GM12878 (cell line): ENCODE results near the gene PARVA. TPM values are rescaled to one million over a fixed set of nuclear protein-coding genes. Genes with fewer than 3 reads are reported as not detected.

Experiments used
- ATAC-seq: fragments of 200-7000 bp; cut with Tn5 transposase; 3 replicates; pipeline ENCODE4 v1.9.1; 2020; ENCODE audit warnings: mild to moderate bottlenecking, moderate library complexity
- BruUV-seq: library from RNA; stranded (reverse); fragments of 400-500 nt; replicated peaks from 2 replicates; lab custom pipeline; 2021; lab: Mats Ljungman, UMichigan
- CTCF ChIA-PET: fragments of 300-600 bp; sonication (Branson Sonifier 250); formaldehyde crosslinking; extraction: SDS; loops from one replicate; lab custom pipeline; 2021; ENCODE audit warnings: inconsistent platforms; lab: Yijun Ruan, JAX
- POLR2A ChIA-PET: fragments of 350-600 bp; formaldehyde crosslinking; extraction: SDS; loops from one replicate; lab custom pipeline; 2021; ENCODE audit warnings: inconsistent platforms; lab: Charles Lee
- RAD21 ChIA-PET: fragments of 300-600 bp; sonication (Branson Sonifier 250); formaldehyde crosslinking; loops from one replicate; lab custom pipeline; 2023; ENCODE audit warnings: antibody characterized with exemption; ENCODE audit not compliant: unreplicated experiment; lab: Charles Lee
- SMC1A ChIA-PET: fragments of 300-600 bp; sonication (Branson Sonifier 250); formaldehyde crosslinking; loops from one replicate; lab custom pipeline; 2023; ENCODE audit not compliant: unreplicated experiment, uncharacterized antibody; lab: Charles Lee
- DNase-seq: peaks from one replicate; pipeline ENCODE4 v3.0.0-alpha.2; 2011; ENCODE audit warnings: low read depth, low spot score
- FAIRE-seq: peaks from 3 replicates; lab custom pipeline; 2011; peaks lifted over from hg19 to GRCh38; lab: Jason Lieb, UNC
- H2AFZ ChIP-seq: 2 replicates; pipeline ENCODE4 v1.6.0; 2011; ENCODE audit warnings: low read depth, low read length, control low read depth; ENCODE audit not compliant: control insufficient read depth
- H3K27ac ChIP-seq: 2 replicates; pipeline ENCODE4 v1.5.1; 2011; ENCODE audit warnings: control low read depth; ENCODE audit not compliant: control insufficient read depth, insufficient read depth
- H3K27me3 ChIP-seq, 2 experiments: replicated peaks in 1 of 2; 2 replicates each; pipeline versions ENCODE4 v1.6.0 to v1.6.1; 2011; ENCODE audit warnings: low read length in 1 of 2; ENCODE audit not compliant: control insufficient read depth in 2 of 2, insufficient read depth in 2 of 2
- H3K36me3 ChIP-seq, 2 experiments: 2 replicates each; pipeline ENCODE4 v1.5.1; 2011; ENCODE audit warnings: low read length in 1 of 2; ENCODE audit not compliant: control insufficient read depth in 2 of 2, insufficient read depth in 2 of 2
- H3K4me1 ChIP-seq: 2 replicates; pipeline ENCODE4 v1.6.1; 2011; ENCODE audit warnings: mild to moderate bottlenecking, low read length, moderate library complexity, mixed read lengths; ENCODE audit not compliant: control insufficient read depth, insufficient read depth
- H3K4me2 ChIP-seq: 2 replicates; pipeline ENCODE4 v1.6.0; 2011; ENCODE audit warnings: control low read depth; ENCODE audit not compliant: control insufficient read depth, insufficient read depth
- H3K4me3 ChIP-seq: fragments of 200-600 bp; sonication (generic); 2 replicates; pipeline ENCODE4 v1.5.1; 2016
- H3K79me2 ChIP-seq: 2 replicates; pipeline ENCODE4 v1.6.0; 2011; ENCODE audit warnings: low read length; ENCODE audit not compliant: control insufficient read depth, insufficient read depth
- H3K9ac ChIP-seq: 2 replicates; pipeline ENCODE4 v1.8.0; 2011; ENCODE audit warnings: low read length, control low read depth, mixed read lengths; ENCODE audit not compliant: control insufficient read depth, insufficient read depth
- H3K9me3 ChIP-seq: replicated peaks from 3 replicates; pipeline ENCODE4 v1.5.1; 2011; ENCODE audit warnings: mild to moderate bottlenecking, low read length; ENCODE audit not compliant: control insufficient read depth, insufficient read depth
- H4K20me1 ChIP-seq: 2 replicates; pipeline ENCODE4 v1.6.0; 2011; ENCODE audit not compliant: control insufficient read depth, insufficient read depth
- ETV6 ChIP-seq, 2 experiments: fragments of 450-650 bp in 1 of 2; IDR thresholded peaks in 1 of 2; conservative IDR thresholded peaks in 1 of 2; 2 replicates each; pipeline ENCODE4 v1.6.1; 2014; ENCODE audit warnings: antibody characterized with exemption in 1 of 2, borderline replicate concordance in 1 of 2, low read depth in 1 of 2, mild to moderate bottlenecking in 1 of 2, moderate library complexity in 1 of 2
- HDGF ChIP-seq: fragments of 450-650 bp; IDR thresholded peaks from 2 replicates; pipeline ENCODE4 v1.6.1; 2016; ENCODE audit warnings: antibody characterized with exemption
- MLLT1 ChIP-seq: fragments of 450-650 bp; IDR thresholded peaks from 2 replicates; pipeline ENCODE4 v1.6.1; 2016; ENCODE audit warnings: mild to moderate bottlenecking
- SREBF2 ChIP-seq: IDR thresholded peaks from 2 replicates; pipeline ENCODE4 v1.6.1; 2012; ENCODE audit warnings: mild to moderate bottlenecking, low read length
- TAF1 ChIP-seq: IDR thresholded peaks from 2 replicates; pipeline ENCODE4 v1.6.1; 2011; ENCODE audit warnings: mild to moderate bottlenecking, low read depth, low read length, borderline replicate concordance
- TCF12 ChIP-seq: IDR thresholded peaks from 2 replicates; pipeline ENCODE4 v1.6.1; 2011; ENCODE audit warnings: low read depth, mild to moderate bottlenecking, low read length
- ZNF384 ChIP-seq: IDR thresholded peaks from 2 replicates; pipeline ENCODE4 v1.6.1; 2012; ENCODE audit warnings: low read depth, mild to moderate bottlenecking, low read length, improper control_type of control experiment, borderline replicate concordance
- ZSCAN29 ChIP-seq: fragments of 450-650 bp; IDR thresholded peaks from 2 replicates; pipeline ENCODE4 v1.6.1; 2017; ENCODE audit warnings: mild to moderate bottlenecking, moderate library complexity
- WGBS: methylation state at CpG from one replicate; pipeline ENCODE4 v1.1.6; 2016; ENCODE audit warnings: low lambda C conversion rate; ENCODE audit not compliant: insufficient replicate concordance, insufficient coverage; ENCODE audit errors: missing lambda C conversion rate; 5-methylcytosine and 5-hydroxymethylcytosine counted together
- in situ Hi-C: fragments of 300-500 bp; cut with MboI; formaldehyde crosslinking; loops from 9 replicates; pipeline ENCODE4 v1.14.3; 2018; ENCODE audit warnings: mixed read lengths
- intact Hi-C: fragments of 100-400 bp; cut with micrococcal nuclease; formaldehyde crosslinking; loops from one replicate; pipeline ENCODE4 v1.14.2; 2022; ENCODE audit not compliant: unreplicated experiment
- polyA plus RNA-seq, 11 experiments: library from polyadenylated mRNA; depleted of rRNA in 4 of 11; unstranded in 6 of 11; stranded (reverse) in 5 of 11; fragments of >200 nt; fragmentation: Nextera tagmentation in 4 of 11; fragmentation: Illumina TruSeq in 1 of 11; extraction: Ambion mirVana in 4 of 11; extraction: Trizol in 1 of 11; gene quantifications; 1 replicate in 1 of 11; 2 replicates in 10 of 11; pipeline versions ENCODE4 v1.2.1 to v1.2.3, GENCODE V29; 2011 to 2016; ENCODE audit warnings: inconsistent platforms in 2 of 11, missing spikeins in 2 of 11, low read depth in 1 of 11
- total RNA-seq, 4 experiments: library from RNA; depleted of rRNA in 3 of 4; stranded (reverse); fragments of >200 nt in 3 of 4; fragmentation: Illumina TruSeq in 1 of 4; extraction: Trizol in 1 of 4; gene quantifications; 2 replicates each; pipeline versions ENCODE4 v1.2.1 to v1.2.3, GENCODE V29; 2013 to 2021

PARVA gene
- total and polyA plus RNA-seq, 10 of the 15 experiments (the other 5 are each of a cell fraction or from before 2014, with no cell fraction given), result 0.01 to 0.44 (median 0.03) TPM; not detected in 7

DNA sequence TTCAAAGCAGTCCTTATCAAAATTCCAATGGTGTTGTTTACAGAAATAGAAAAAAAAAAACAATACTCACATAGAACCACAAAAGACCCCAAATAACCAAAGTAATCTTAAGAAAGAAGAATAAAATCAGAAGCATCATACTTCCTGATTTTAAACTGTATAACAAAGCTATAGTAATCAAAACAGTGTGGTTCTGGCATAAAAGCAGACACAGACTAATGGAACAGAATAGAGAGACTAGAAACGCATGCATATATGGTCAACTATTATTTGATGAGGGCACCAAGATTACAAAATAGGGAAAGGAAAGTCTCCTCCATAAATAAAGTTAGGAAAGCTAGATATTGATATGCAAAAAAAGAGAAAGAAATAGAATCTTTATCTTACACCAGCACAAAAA, 176.8 kb downstream of the PARVA start:
- H3K27me3 ChIP-seq, result no peaks in the 10 kb centered on the region
- no peak overlapping the region for H3K4me2 ChIP-seq
- no TSS peak for BruUV-seq
- H3K79me2 ChIP-seq, result no peaks in the 10 kb centered on the region
- POLR2A ChIA-PET, result no interaction called here
- no peaks in the 10 kb centered on the region for H3K4me1 ChIP-seq
- intact Hi-C loops (no loop called here), in situ Hi-C loops (no loop called here)
- TF ChIP-seq ZNF384, result no peak
- TF ChIP-seq MLLT1, result no peak
- no peak for TF ChIP-seq TCF12
- no peak for TF ChIP-seq ZSCAN29
- no peak for TF ChIP-seq TAF1
- TF ChIP-seq HDGF, result no peak
- no peak for TF ChIP-seq ETV6 (conservative IDR thresholded peaks at IDR 0.05 in 1 of 2, IDR thresholded peaks at IDR 0.05 in 1 of 2; ENCODE audit: borderline replicate concordance in 1 of 2, low read depth in 1 of 2)
- no peak for TF ChIP-seq SREBF2
- CTCF ChIA-PET, result no interaction called here
- H3K9me3 ChIP-seq, result no peaks in the 10 kb centered on the region
- no peak overlapping the region for H2AFZ ChIP-seq
- ATAC-seq (no peak), FAIRE-seq (no peak), DNase-seq (no peak)
- no peaks in the 10 kb centered on the region for H3K36me3 ChIP-seq
- no peaks in the 10 kb centered on the region for H4K20me1 ChIP-seq
- no peak overlapping the region for H3K4me3 ChIP-seq
- no peak overlapping the region for H3K27ac ChIP-seq
- RAD21 ChIA-PET, result no interaction called here
- no peak overlapping the region for H3K9ac ChIP-seq
- SMC1A ChIA-PET, result no interaction called here
- WGBS, result 9% methylated on average over 1 of the region's 1 CpG
